Esophagus muscularis mucosa (tissue), 4 donors: ENCODE measurements around the gene PPIG. TPM values are rescaled to one million over a fixed set of nuclear protein-coding genes. Genes with fewer than 3 reads are reported as not detected.

Experiments
- DNase-seq: peaks from one replicate; pipeline ENCODE4 v3.0.0-alpha.2; 2017; ENCODE audit errors: extremely low spot score
- H3K27ac ChIP-seq, 4 donors: fragments of 200-600 bp; sonication (generic); replicated peaks in 1 of 4; 1 replicate in 3 of 4; 2 replicates in 1 of 4; pipeline ENCODE4 v1.5.1; 2016 to 2019; ENCODE audit warnings: mild to moderate bottlenecking in 1 of 4
- H3K27me3 ChIP-seq, 4 donors: fragments of 200-600 bp; sonication (generic); one replicate each; pipeline versions ENCODE4 v1.5.1 to v1.6.0; 2016 to 2019
- H3K36me3 ChIP-seq, 4 donors: fragments of 200-600 bp; sonication (generic); one replicate each; pipeline ENCODE4 v1.5.1; 2016 to 2019
- H3K4me1 ChIP-seq, 4 donors: fragments of 200-600 bp; sonication (generic); one replicate each; pipeline ENCODE4 v1.5.1; 2016 to 2019
- H3K4me3 ChIP-seq, 4 donors: fragments of 200-600 bp; sonication (generic); 1 replicate in 2 of 4; 2 replicates in 2 of 4; pipeline ENCODE4 v1.5.1; 2016 to 2019; ENCODE audit warnings: mild to moderate bottlenecking in 4 of 4, moderate library complexity in 1 of 4
- H3K9me3 ChIP-seq, 4 donors: fragments of 200-600 bp; sonication (generic); 1 replicate in 3 of 4; 2 replicates in 1 of 4; pipeline ENCODE4 v1.5.1; 2016 to 2019
- CTCF ChIP-seq, 3 experiments: fragments of 200-600 bp in 2 of 3; fragments of 450-650 bp in 1 of 3; sonication (generic) in 2 of 3; IDR thresholded peaks; one replicate each; pipeline ENCODE4 v1.5.1; 2017 to 2019; ENCODE audit warnings: antibody characterized with exemption in 3 of 3, mild to moderate bottlenecking in 2 of 3, moderate library complexity in 1 of 3
- EP300 ChIP-seq: sonication (generic); formaldehyde crosslinking; IDR thresholded peaks from one replicate; pipeline ENCODE4 v1.6.1; 2017; ENCODE audit warnings: antibody characterized with exemption
- POLR2A ChIP-seq: fragments of 450-650 bp; IDR thresholded peaks from one replicate; pipeline ENCODE4 v1.6.1; 2017; ENCODE audit warnings: antibody characterized with exemption, moderate library complexity, mild to moderate bottlenecking, low read depth
- POLR2AphosphoS5 ChIP-seq, 2 donors: sonication (generic); formaldehyde crosslinking; IDR thresholded peaks; one replicate each; pipeline ENCODE4 v1.6.1; 2017; ENCODE audit warnings: antibody characterized with exemption in 2 of 2
- WGBS: methylation state at CpG from one replicate; pipeline ENCODE4 v1.1.5; 2018; 5-methylcytosine and 5-hydroxymethylcytosine counted together
- intact Hi-C: fragments of 100-400 bp; cut with DNase I; formaldehyde crosslinking; loops from one replicate; pipeline ENCODE4 v1.15.1; 2023
- total RNA-seq, 4 donors: library from RNA; depleted of rRNA; stranded (reverse); fragments of >200 nt; gene quantifications; one replicate each; pipeline versions ENCODE4 v1.1.0 to v1.2.1, GENCODE V29; 2016

Gene PPIG
- total RNA-seq, 4 donors from 2014 or later = 26.5 to 48.6 (median 34.5) TPM

- no peak for TF ChIP-seq EP300
- no peak for TF ChIP-seq CTCF (IDR thresholded peaks at IDR 0.05)
- no peak for TF ChIP-seq POLR2AphosphoS5 (IDR thresholded peaks at IDR 0.05)
- TF ChIP-seq POLR2A = no peak
- Histone ChIP-seq H3K36me3 (peaks cover 5 to 65% (median 37%) of the 10 kb centered on the region in 4 donors), H3K27me3 (no peaks in the 10 kb centered on the region), H3K4me3 (no peak overlapping the region), H3K4me1 (no peaks in the 10 kb centered on the region), H3K27ac (no peak overlapping the region), H3K9me3 (no peaks in the 10 kb centered on the region)
- DNase-seq = no peak
- WGBS = 84% methylated on average over 1 of the region's 1 CpG
- intact Hi-C loops = no loop called here
Measured at GRCh38 chr2:169620509-169620908, 36.4 kb downstream of the PPIG start.

DNA sequence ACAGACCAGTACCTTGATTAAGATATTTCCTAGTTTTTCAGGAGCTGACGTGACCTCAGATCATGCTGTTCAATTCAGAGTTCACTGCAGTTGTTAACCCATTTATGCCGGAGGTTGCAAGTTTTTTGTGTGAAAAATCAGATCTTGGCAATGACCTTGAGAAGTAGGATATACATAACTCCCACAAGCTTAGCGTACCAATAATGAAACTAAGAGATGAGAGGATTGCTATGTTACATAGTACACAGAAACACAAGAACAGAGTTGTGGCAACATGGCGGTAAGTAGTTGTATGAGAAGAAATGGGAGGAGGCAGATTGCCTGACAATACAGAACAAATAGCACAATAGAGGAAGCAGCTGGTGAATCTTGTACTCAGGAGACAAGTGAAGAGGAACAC lies 39.1 kb downstream of the PPIG start:
- H3K36me3 ChIP-seq = peaks cover 2 to 65% (median 24%) of the 10 kb centered on the region in 4 donors
- no peak overlapping the region for H3K4me3 ChIP-seq
- TF ChIP-seq POLR2A = no peak
- TF ChIP-seq EP300 = no peak
- no peak for TF ChIP-seq CTCF (IDR thresholded peaks at IDR 0.05)
- no peak for TF ChIP-seq POLR2AphosphoS5 (IDR thresholded peaks at IDR 0.05)
- no peaks in the 10 kb centered on the region for H3K4me1 ChIP-seq
- H3K9me3 ChIP-seq = no peaks in the 10 kb centered on the region
- no peak overlapping the region for H3K27ac ChIP-seq
- WGBS = 92% methylated on average over 4 of the region's 4 CpGs
- no peaks in the 10 kb centered on the region for H3K27me3 ChIP-seq
- no peak for DNase-seq
- intact Hi-C loops = no loop called here

GRCh38 chr2:169625781-169626180 lies 41.6 kb downstream of the PPIG start:
- intact Hi-C loops = no loop called here
- no peak overlapping the region for H3K4me3 ChIP-seq
- peaks cover 4 to 67% (median 29%) of the 10 kb centered on the region in 4 donors for H3K36me3 ChIP-seq
- no peak for DNase-seq
- no peaks in the 10 kb centered on the region for H3K27me3 ChIP-seq
- no peaks in the 10 kb centered on the region for H3K4me1 ChIP-seq
- 90% methylated on average over 3 of the region's 3 CpGs for WGBS
- TF ChIP-seq POLR2A = no peak
- no peak for TF ChIP-seq POLR2AphosphoS5 (IDR thresholded peaks at IDR 0.05)
- no peak for TF ChIP-seq EP300
- no peak for TF ChIP-seq CTCF (IDR thresholded peaks at IDR 0.05)
- H3K9me3 ChIP-seq = no peaks in the 10 kb centered on the region
- no peak overlapping the region for H3K27ac ChIP-seq

GRCh38 chr2:169636440-169637097 lies 52.4 kb downstream of the PPIG start:
- no peak for DNase-seq
- no peak overlapping the region for H3K27ac ChIP-seq
- no peaks in the 10 kb centered on the region for H3K27me3 ChIP-seq
- H3K9me3 ChIP-seq = no peaks in the 10 kb centered on the region
- H3K4me1 ChIP-seq = peaks cover 0 to 10% (median 9%) of the 10 kb centered on the region in 4 donors
- TF ChIP-seq EP300 (no peak), POLR2AphosphoS5 (IDR thresholded peaks at IDR 0.05) (no peak), POLR2A (no peak), CTCF (IDR thresholded peaks at IDR 0.05) (no peak)
- 98% methylated on average over 8 of the region's 8 CpGs for WGBS
- peaks cover 43 to 72% (median 58%) of the 10 kb centered on the region in 4 donors for H3K36me3 ChIP-seq
- H3K4me3 ChIP-seq = no peak overlapping the region
- intact Hi-C loops = no loop called here

- 96% methylated on average over 3 of the region's 3 CpGs for WGBS
- intact Hi-C loops = no loop called here
- DNase-seq = no peak
- Histone ChIP-seq H3K36me3 (peaks cover 38 to 61% (median 48%) of the 10 kb centered on the region in 4 donors), H3K27me3 (no peaks in the 10 kb centered on the region), H3K4me1 (peaks cover 0 to 16% (median 13%) of the 10 kb centered on the region in 4 donors), H3K9me3 (no peaks in the 10 kb centered on the region), H3K4me3 (no peak overlapping the region), H3K27ac (no peak overlapping the region)
- TF ChIP-seq POLR2AphosphoS5 (IDR thresholded peaks at IDR 0.05) (no peak), CTCF (IDR thresholded peaks at IDR 0.05) (no peak), EP300 (no peak), POLR2A (no peak)
Measured at GRCh38 chr2:169637620-169638019, 53.5 kb downstream of the PPIG start.
